Measurements from ENCODE around the gene HFE.

HFE gene

GRCh38 chr6:26142026-26142425, 54.8 kb downstream of the HFE start:
- Histone ChIP-seq H3K4me3 (no peak overlapping the region), H3K36me3 (ENCODE audit: insufficient read depth, low read length) (peaks cover 4% of the 10 kb centered on the region; the same call in 1 of the 2 replicates), H3K9me3 (ENCODE audit: low read depth, low read length) (no peaks in the 10 kb centered on the region), H3K27ac (peak overlapping the region; percentile 100), H3K9ac (ENCODE audit: insufficient read length) (no peak overlapping the region)
- TF ChIP-seq POLR2AphosphoS5 (IDR thresholded peaks at IDR 0.05; ENCODE audit: borderline replicate concordance, low read depth, low read length) (no peak), EZH2 (IDR thresholded peaks at IDR 0.05) (no peak), FOXP2 (optimal IDR thresholded peaks at IDR 0.05; ENCODE audit: control extremely low read depth, extremely low read length, insufficient read depth) (no peak)
- DNase-seq (ENCODE audit: low read depth, low spot score): no peak
